Body of pancreas (tissue), 4 donors: ENCODE measurements around the gene ATAT1.

Source experiments
- POLR2A ChIP-seq, 3 donors: fragments of 450-650 bp; IDR thresholded peaks; one replicate each; pipeline ENCODE4 v1.6.1; 2016; ENCODE audit warnings: antibody characterized with exemption in 3 of 3, mild to moderate bottlenecking in 2 of 3
- TF ChIP-seq, protein P1 (sequence below), 7 experiments: fragments of 450-650 bp in 4 of 7; fragments of 200-600 bp in 3 of 7; sonication (generic) in 3 of 7; IDR thresholded peaks; one replicate each; pipeline ENCODE4 v1.5.1; 2016 to 2019; ENCODE audit warnings: antibody characterized with exemption in 7 of 7

DNA sequence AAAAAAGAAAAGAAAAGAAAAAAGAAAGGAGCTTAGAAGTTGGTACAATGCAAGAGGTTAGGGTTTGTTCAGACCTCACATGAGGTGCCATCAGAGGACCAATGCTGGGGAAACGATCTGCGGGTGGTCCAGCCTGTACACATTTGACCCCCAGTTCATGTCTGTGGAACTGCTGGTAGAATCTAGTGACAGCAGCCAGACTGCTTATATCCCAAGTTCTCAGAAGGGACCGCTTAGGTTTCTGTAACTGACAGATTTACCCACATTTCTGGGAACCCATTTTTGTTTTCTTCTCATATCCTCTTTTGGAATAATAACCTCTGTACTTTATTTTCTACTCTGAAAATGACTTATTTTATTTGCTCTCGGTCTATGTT lies 55.1 kb downstream of the ATAT1 start:
- TF ChIP-seq, protein P1, sequence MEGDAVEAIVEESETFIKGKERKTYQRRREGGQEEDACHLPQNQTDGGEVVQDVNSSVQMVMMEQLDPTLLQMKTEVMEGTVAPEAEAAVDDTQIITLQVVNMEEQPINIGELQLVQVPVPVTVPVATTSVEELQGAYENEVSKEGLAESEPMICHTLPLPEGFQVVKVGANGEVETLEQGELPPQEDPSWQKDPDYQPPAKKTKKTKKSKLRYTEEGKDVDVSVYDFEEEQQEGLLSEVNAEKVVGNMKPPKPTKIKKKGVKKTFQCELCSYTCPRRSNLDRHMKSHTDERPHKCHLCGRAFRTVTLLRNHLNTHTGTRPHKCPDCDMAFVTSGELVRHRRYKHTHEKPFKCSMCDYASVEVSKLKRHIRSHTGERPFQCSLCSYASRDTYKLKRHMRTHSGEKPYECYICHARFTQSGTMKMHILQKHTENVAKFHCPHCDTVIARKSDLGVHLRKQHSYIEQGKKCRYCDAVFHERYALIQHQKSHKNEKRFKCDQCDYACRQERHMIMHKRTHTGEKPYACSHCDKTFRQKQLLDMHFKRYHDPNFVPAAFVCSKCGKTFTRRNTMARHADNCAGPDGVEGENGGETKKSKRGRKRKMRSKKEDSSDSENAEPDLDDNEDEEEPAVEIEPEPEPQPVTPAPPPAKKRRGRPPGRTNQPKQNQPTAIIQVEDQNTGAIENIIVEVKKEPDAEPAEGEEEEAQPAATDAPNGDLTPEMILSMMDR (IDR thresholded peaks at IDR 0.05) = no peak
- no peak for TF ChIP-seq POLR2A (IDR thresholded peaks at IDR 0.05)
